ENCODE data around the gene CAMSAP2.

DNA sequence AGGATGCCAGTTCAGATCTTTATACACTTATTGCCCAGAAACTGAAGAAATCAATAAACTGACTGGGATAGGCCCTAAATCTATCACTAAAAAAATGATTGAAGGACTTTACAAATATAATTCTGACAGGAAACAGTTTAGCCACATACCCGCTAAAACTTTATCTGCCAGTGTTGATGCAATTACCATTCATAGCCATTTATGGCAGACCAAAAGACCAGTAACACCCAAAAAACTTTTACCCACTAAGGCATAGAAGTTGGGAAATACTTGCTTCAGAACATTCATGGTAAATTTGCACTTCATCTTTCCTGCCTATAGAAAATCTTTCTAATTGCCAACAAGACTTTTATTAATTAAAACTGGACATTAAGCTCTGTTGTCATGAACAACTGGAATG is 119.1 kb downstream of the CAMSAP2 start:
- TF ChIP-seq, protein P1, sequence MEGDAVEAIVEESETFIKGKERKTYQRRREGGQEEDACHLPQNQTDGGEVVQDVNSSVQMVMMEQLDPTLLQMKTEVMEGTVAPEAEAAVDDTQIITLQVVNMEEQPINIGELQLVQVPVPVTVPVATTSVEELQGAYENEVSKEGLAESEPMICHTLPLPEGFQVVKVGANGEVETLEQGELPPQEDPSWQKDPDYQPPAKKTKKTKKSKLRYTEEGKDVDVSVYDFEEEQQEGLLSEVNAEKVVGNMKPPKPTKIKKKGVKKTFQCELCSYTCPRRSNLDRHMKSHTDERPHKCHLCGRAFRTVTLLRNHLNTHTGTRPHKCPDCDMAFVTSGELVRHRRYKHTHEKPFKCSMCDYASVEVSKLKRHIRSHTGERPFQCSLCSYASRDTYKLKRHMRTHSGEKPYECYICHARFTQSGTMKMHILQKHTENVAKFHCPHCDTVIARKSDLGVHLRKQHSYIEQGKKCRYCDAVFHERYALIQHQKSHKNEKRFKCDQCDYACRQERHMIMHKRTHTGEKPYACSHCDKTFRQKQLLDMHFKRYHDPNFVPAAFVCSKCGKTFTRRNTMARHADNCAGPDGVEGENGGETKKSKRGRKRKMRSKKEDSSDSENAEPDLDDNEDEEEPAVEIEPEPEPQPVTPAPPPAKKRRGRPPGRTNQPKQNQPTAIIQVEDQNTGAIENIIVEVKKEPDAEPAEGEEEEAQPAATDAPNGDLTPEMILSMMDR (IDR thresholded peaks at IDR 0.05): no peak
- TF ChIP-seq POLR2A (IDR thresholded peaks at IDR 0.05): no peak
